ENCODE measurements around the gene TWSG1. TPM values are rescaled to one million over a fixed set of nuclear protein-coding genes. Genes with fewer than 3 reads are reported as not detected.

The TWSG1 gene
- total and polyA plus RNA-seq, 10 of the 15 experiments (the other 5 are each of a cell fraction or from before 2014, with no cell fraction given): 11.1 to 45.1 (median 27.7) TPM

GRCh38 chr18:9353596-9353995, 19.0 kb downstream of the TWSG1 start (continued):
- TF ChIP-seq ASH2L (IDR thresholded peaks at IDR 0.05; ENCODE audit: borderline replicate concordance, low read depth) (no peak), NFYA (IDR thresholded peaks at IDR 0.05; ENCODE audit: borderline replicate concordance, low read depth, low read length) (no peak), RUNX3 (IDR thresholded peaks at IDR 0.05; ENCODE audit: low read length) (peak; percentile 93), CBX5 (IDR thresholded peaks at IDR 0.05; ENCODE audit: low read depth) (0 out of 2 replicates have a peak, but pooled peaks have one; percentile 58), JUNB (IDR thresholded peaks at IDR 0.05) (peak; percentile 44), BCL11A (IDR thresholded peaks at IDR 0.05; ENCODE audit: low read depth, low read length) (peak; percentile 50), RELB (IDR thresholded peaks at IDR 0.05; ENCODE audit: low read depth) (peak; percentile 20; the same call in 1 of the 2 replicates), TCF12 (IDR thresholded peaks at IDR 0.05; ENCODE audit: low read depth, low read length) (0 out of 2 replicates have a peak, but pooled peaks have one; percentile 26), ZNF622 (IDR thresholded peaks at IDR 0.05) (no peak), MTA2 (IDR thresholded peaks at IDR 0.05; ENCODE audit: low read depth) (peak; percentile 61), BCL3 (IDR thresholded peaks at IDR 0.05; ENCODE audit: borderline replicate concordance, insufficient read depth, low read depth, low read length, poor library complexity, severe bottlenecking) (no peak), BMI1 (IDR thresholded peaks at IDR 0.05; ENCODE audit: borderline replicate concordance) (no peak), NFIC (IDR thresholded peaks at IDR 0.05; ENCODE audit: low read depth, low read length) (peak; percentile 38; the same call in 1 of the 2 replicates), NBN (IDR thresholded peaks at IDR 0.05) (no peak; the same call in 1 of the 2 replicates), IKZF1 (conservative IDR thresholded peaks at IDR 0.05) (peak; percentile 24; the same call in 1 of the 2 replicates), FOXM1 (IDR thresholded peaks at IDR 0.05; ENCODE audit: low read depth, low read length) (peak; percentile 50; the same call in 1 of the 2 replicates), EP300 (IDR thresholded peaks at IDR 0.05; ENCODE audit: borderline replicate concordance in 1 of 2, control insufficient read depth in 1 of 2, low read depth in 2 of 2, low read length in 2 of 2) (peak in 1 of 2 experiments; percentile 43; a peak in 1 of 4 replicates), CREM (IDR thresholded peaks at IDR 0.05; ENCODE audit: low read depth) (peak; percentile 52; the same call in 1 of the 2 replicates), ZNF687 (IDR thresholded peaks at IDR 0.05) (0 out of 2 replicates have a peak, but pooled peaks have one; percentile 22), BHLHE40 (IDR thresholded peaks at IDR 0.05; ENCODE audit: borderline replicate concordance in 1 of 2, low read depth in 2 of 2, low read length in 1 of 2) (peak; percentile 13 to 36; a peak in 1 of 4 replicates), MEF2B (IDR thresholded peaks at IDR 0.05; ENCODE audit: partially characterized antibody, poor library complexity, severe bottlenecking) (no peak), CBFB (IDR thresholded peaks at IDR 0.05; ENCODE audit: low read depth) (peak; percentile 61)
